ENCODE results near the gene THBS2. TPM values are rescaled to one million over a fixed set of nuclear protein-coding genes. Genes with fewer than 3 reads are reported as not detected.

The THBS2 gene
- total RNA-seq, 1 donor from 2014 or later: 6.9 TPM

DNA sequence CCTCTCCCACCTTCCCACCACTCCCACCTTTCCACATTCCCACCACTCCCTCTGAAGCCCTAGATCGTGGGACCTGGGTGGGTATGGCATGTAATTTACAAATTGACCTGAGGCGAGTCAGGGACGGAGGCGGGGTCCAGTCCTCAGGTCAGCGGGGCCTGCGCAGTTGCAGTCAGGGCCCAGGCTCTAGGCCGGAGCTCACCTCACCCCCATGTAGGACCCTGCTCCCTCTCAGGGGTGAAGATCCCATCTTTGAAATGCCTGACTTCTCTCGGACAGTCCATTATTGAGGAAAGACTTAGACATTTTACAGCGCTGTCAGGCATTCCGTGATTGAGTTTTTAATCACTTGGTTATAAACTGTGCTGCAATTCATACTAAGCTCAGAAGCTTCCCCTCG, 10.5 kb downstream of the THBS2 start:
- no peaks in the 10 kb centered on the region for H3K9me3 ChIP-seq (replicated peaks)
- DNase-seq: no peak
- H3K36me3 ChIP-seq: peaks cover 9% of the 10 kb centered on the region
- TF ChIP-seq CTCF (IDR thresholded peaks at IDR 0.05; ENCODE audit: borderline replicate concordance): no peak
- H3K27me3 ChIP-seq (ENCODE audit: low read depth): peaks cover 22% of the 10 kb centered on the region
- no peak overlapping the region for H3K4me3 ChIP-seq
- no peak overlapping the region for H3K27ac ChIP-seq (replicated peaks)
- intact Hi-C loops (cut with micrococcal nuclease): no loop called here
- no peaks in the 10 kb centered on the region for H3K4me1 ChIP-seq

DNA sequence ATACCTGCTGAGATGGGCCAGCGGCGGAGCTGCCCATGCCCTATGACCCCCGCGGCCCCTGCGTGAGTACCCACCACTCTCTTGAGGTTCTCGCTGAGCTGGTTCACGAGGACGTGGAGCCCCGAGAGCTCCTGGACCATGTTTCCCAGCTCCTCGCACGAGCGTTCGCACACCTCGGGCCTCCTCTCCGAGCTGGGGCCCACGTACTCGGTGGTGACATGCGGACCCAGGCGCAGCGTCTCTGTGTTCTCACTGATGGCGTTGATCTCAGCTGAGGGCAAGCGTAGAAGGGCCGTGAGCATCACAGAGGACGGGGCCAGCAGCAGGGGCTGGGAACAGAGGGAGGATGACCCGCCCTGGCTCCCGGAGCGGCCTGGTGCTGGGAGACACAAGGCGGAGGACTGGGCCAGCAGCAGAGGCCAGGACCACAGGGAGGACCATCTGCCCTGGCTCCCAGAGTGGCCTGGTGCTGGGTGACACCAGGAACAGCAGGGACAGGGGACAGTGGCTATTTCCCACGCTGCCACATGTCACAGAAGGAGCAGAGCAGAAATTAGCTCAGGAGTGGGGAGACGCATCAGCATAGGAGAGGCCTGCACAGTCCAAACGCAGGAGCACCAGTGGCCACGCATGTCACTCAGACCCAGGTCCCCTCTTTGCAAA, 11.8 kb downstream of the THBS2 start:
- no peak overlapping the region for H3K4me3 ChIP-seq
- no peak for DNase-seq
- no peak for TF ChIP-seq CTCF (IDR thresholded peaks at IDR 0.05; ENCODE audit: borderline replicate concordance)
- H3K27me3 ChIP-seq (ENCODE audit: low read depth): peaks cover 35% of the 10 kb centered on the region
- H3K4me1 ChIP-seq: no peaks in the 10 kb centered on the region
- H3K27ac ChIP-seq (replicated peaks): no peak overlapping the region
- H3K9me3 ChIP-seq (replicated peaks): no peaks in the 10 kb centered on the region
- H3K36me3 ChIP-seq: no peaks in the 10 kb centered on the region
- intact Hi-C loops (cut with micrococcal nuclease): no loop called here

- intact Hi-C loops (cut with micrococcal nuclease): no loop called here
Observed at GRCh38 chr6:169240591-169241390, 12.9 kb downstream of the THBS2 start.

GRCh38 chr6:169240125-169240524, 13.5 kb downstream of the THBS2 start:
- no peaks in the 10 kb centered on the region for H3K36me3 ChIP-seq

More at GRCh38 chr6:169240591-169241390, 12.9 kb downstream of the THBS2 start:
- no peaks in the 10 kb centered on the region for H3K9me3 ChIP-seq (replicated peaks)
- H3K27me3 ChIP-seq (ENCODE audit: low read depth): peaks cover 36% of the 10 kb centered on the region
- no peak overlapping the region for H3K4me3 ChIP-seq
- no peaks in the 10 kb centered on the region for H3K36me3 ChIP-seq
- H3K27ac ChIP-seq (replicated peaks): no peak overlapping the region
- no peaks in the 10 kb centered on the region for H3K4me1 ChIP-seq
- no peak for TF ChIP-seq CTCF (IDR thresholded peaks at IDR 0.05; ENCODE audit: borderline replicate concordance)
- no peak for DNase-seq

DNA sequence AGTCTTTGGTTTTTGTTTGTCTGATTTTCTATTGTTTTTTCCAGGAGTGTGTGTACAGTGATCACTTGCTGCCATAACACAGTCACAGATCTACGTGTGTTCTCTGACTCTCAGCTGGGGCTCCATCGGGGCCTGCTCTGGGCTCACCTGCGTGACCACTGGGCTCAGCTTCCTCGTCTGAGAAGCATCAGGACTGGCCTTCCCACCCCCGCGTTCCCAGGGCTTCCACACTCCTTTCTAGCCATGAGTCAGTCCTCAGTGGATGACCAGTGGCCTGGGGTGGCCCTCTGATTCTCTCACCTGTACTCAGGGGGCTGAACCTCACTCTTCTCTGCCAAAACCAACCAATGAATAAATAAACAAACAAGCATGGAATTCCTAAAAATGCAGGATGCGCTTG, 14.5 kb downstream of the THBS2 start:
- Histone ChIP-seq H3K4me1 (no peaks in the 10 kb centered on the region), H3K9me3 (replicated peaks) (no peaks in the 10 kb centered on the region), H3K4me3 (no peak overlapping the region), H3K36me3 (no peaks in the 10 kb centered on the region), H3K27me3 (ENCODE audit: low read depth) (peaks cover 36% of the 10 kb centered on the region), H3K27ac (replicated peaks) (no peak overlapping the region)
- intact Hi-C loops (cut with micrococcal nuclease): no loop called here
- DNase-seq: no peak
- TF ChIP-seq CTCF (IDR thresholded peaks at IDR 0.05; ENCODE audit: borderline replicate concordance): no peak

More at GRCh38 chr6:169240125-169240524, 13.5 kb downstream of the THBS2 start:
- Histone ChIP-seq H3K9me3 (replicated peaks) (no peaks in the 10 kb centered on the region), H3K4me1 (no peaks in the 10 kb centered on the region), H3K27me3 (ENCODE audit: low read depth) (peaks cover 36% of the 10 kb centered on the region), H3K4me3 (no peak overlapping the region), H3K27ac (replicated peaks) (no peak overlapping the region)
- intact Hi-C loops (cut with micrococcal nuclease): no loop called here
- no peak for DNase-seq
- no peak for TF ChIP-seq CTCF (IDR thresholded peaks at IDR 0.05; ENCODE audit: borderline replicate concordance)
